Liver (tissue), 9 donors: ENCODE results near the gene AP5S1. TPM values are rescaled to one million over a fixed set of nuclear protein-coding genes. Genes with fewer than 3 reads are reported as not detected.

Experiments used
- DNase-seq: peaks from one replicate; pipeline ENCODE4 v3.0.0-alpha.2; 2017; ENCODE audit warnings: low spot score
- H3K27ac ChIP-seq, 2 donors: one replicate each; pipeline ENCODE4 v1.7.0; 2013; ENCODE audit warnings: inconsistent platforms in 2 of 2, low read length in 2 of 2, control low read depth in 1 of 2, low read depth in 1 of 2, mild to moderate bottlenecking in 1 of 2
- H3K27me3 ChIP-seq, 4 donors: one replicate each; pipeline versions ENCODE4 v1.6.1 to v1.7.0; 2013; ENCODE audit warnings: low read length in 3 of 4, inconsistent platforms in 1 of 4, mild to moderate bottlenecking in 1 of 4, moderate library complexity in 1 of 4; ENCODE audit not compliant: control insufficient read depth in 4 of 4, insufficient read depth in 4 of 4
- H3K36me3 ChIP-seq, 4 donors: one replicate each; pipeline versions ENCODE4 v1.6.1 to v1.7.0; 2013; ENCODE audit warnings: low read length in 3 of 4, mild to moderate bottlenecking in 3 of 4, low read depth in 1 of 4, moderate library complexity in 1 of 4; ENCODE audit not compliant: control insufficient read depth in 4 of 4, insufficient read depth in 3 of 4
- H3K4me1 ChIP-seq, 4 donors: one replicate each; pipeline versions ENCODE4 v1.6.1 to v1.7.0; 2013; ENCODE audit warnings: low read length in 3 of 4, mild to moderate bottlenecking in 3 of 4, moderate library complexity in 1 of 4; ENCODE audit not compliant: control insufficient read depth in 4 of 4, insufficient read depth in 4 of 4
- H3K4me3 ChIP-seq, 3 donors: one replicate each; pipeline versions ENCODE4 v1.6.1 to v1.7.0; 2013; ENCODE audit warnings: low read length in 3 of 3, control low read depth in 1 of 3, low read depth in 1 of 3, mild to moderate bottlenecking in 1 of 3
- H3K9ac ChIP-seq, 2 donors: one replicate each; pipeline ENCODE4 v1.7.0; 2013; ENCODE audit warnings: low read length in 2 of 2, mild to moderate bottlenecking in 2 of 2, moderate library complexity in 2 of 2, control low read depth in 1 of 2, low read depth in 1 of 2
- H3K9me3 ChIP-seq, 4 donors: one replicate each; pipeline versions ENCODE4 v1.6.1 to v1.7.0; 2013; ENCODE audit warnings: low read length in 3 of 4; ENCODE audit not compliant: control insufficient read depth in 4 of 4
- FOXA1 ChIP-seq: IDR thresholded peaks from 2 replicates; pipeline ENCODE4 v1.6.1; 2016; ENCODE audit warnings: antibody characterized with exemption
- FOXA2 ChIP-seq: IDR thresholded peaks from 2 replicates; pipeline ENCODE4 v1.6.1; 2016; ENCODE audit warnings: antibody characterized with exemption
- GABPA ChIP-seq, 2 donors: IDR thresholded peaks in 1 of 2; conservative IDR thresholded peaks in 1 of 2; 2 replicates each; pipeline ENCODE4 v1.6.1; 2016; ENCODE audit warnings: antibody characterized with exemption in 2 of 2, mild to moderate bottlenecking in 1 of 2, moderate library complexity in 1 of 2
- HNF4G ChIP-seq: IDR thresholded peaks from 2 replicates; pipeline ENCODE4 v1.6.1; 2016; ENCODE audit warnings: antibody characterized with exemption
- RAD21 ChIP-seq, 2 donors: IDR thresholded peaks; 2 replicates each; pipeline ENCODE4 v1.6.1; 2016; ENCODE audit warnings: antibody characterized with exemption in 2 of 2, mild to moderate bottlenecking in 2 of 2
- REST ChIP-seq: IDR thresholded peaks from 2 replicates; pipeline ENCODE4 v1.6.1; 2016; ENCODE audit warnings: antibody characterized with exemption, mild to moderate bottlenecking
- SP1 ChIP-seq: IDR thresholded peaks from 2 replicates; pipeline ENCODE4 v1.6.1; 2018; ENCODE audit warnings: antibody characterized with exemption, mild to moderate bottlenecking
- TAF1 ChIP-seq: conservative IDR thresholded peaks from 2 replicates; pipeline ENCODE4 v1.6.1; 2016; ENCODE audit warnings: antibody characterized with exemption, mild to moderate bottlenecking
- YY1 ChIP-seq: IDR thresholded peaks from 2 replicates; pipeline ENCODE4 v1.6.1; 2016; ENCODE audit warnings: antibody characterized with exemption, mild to moderate bottlenecking
- WGBS: extraction: QIAGEN DNeasy Blood & Tissue Kit; methylation state at CpG from one replicate; pipeline ENCODE4 v1.1.7; 2013; 5-methylcytosine and 5-hydroxymethylcytosine counted together
- polyA plus RNA-seq, 2 donors: library from polyadenylated mRNA; stranded (reverse) in 1 of 2; unstranded in 1 of 2; fragments of 200-250 nt in 1 of 2; fragments of >200 nt in 1 of 2; fragmentation: Nextera tagmentation in 1 of 2; extraction: Ambion mirVana in 1 of 2; gene quantifications; one replicate each; pipeline versions ENCODE4 v1.2.1 to v1.2.3, GENCODE V29; 2013 to 2015
- total RNA-seq, 2 donors: library from RNA; depleted of rRNA; stranded (reverse); fragments of >200 nt; gene quantifications; one replicate each; pipeline ENCODE4 v1.2.3, GENCODE V29; 2014
- TF ChIP-seq, protein P1 (sequence below): IDR thresholded peaks from 2 replicates; pipeline ENCODE4 v1.6.1; 2016; ENCODE audit warnings: antibody characterized with exemption
- TF ChIP-seq, protein P2 (sequence below): fragments of 150-350 bp; IDR thresholded peaks from 2 replicates; pipeline ENCODE4 v1.5.1; 2017; ENCODE audit warnings: improper control_type of control experiment, low read depth, low read length; ENCODE audit not compliant: missing input control
- donor health status: healthy.
- donor health status: healthy.
- donor health status: healthy.
- donor health status: healthy.
- donor health status: healthy.

AP5S1 gene
- total and polyA plus RNA-seq, 4 donors, result 9.1 to 14.5 (median 11.1) TPM

DNA sequence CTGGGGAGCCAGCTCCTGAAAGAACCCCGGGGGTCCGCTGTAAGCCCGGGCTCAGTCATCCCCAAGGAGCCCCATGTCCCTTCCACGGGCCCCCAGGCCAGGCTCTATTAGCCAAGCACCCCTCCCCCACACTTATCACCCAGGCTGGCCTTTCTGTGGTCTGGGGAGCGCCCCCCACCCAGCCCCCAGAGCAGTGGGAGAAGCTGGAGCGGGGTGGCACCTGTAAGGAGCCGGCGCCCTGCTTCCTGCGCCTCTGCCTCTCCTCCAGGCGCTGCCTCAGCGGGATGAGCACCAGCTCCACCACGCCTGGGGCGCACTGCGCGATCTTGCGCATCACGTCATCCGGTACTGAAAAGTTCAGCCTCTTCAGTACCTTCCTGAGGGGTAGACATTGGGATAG is 41.4 kb upstream of the AP5S1 start:
- H3K4me3 ChIP-seq, result no peak overlapping the region
- no peak for TF ChIP-seq GABPA (IDR thresholded peaks at IDR 0.05 in 1 of 2, conservative IDR thresholded peaks at IDR 0.05 in 1 of 2)
- no peaks in the 10 kb centered on the region for H3K9me3 ChIP-seq
- H3K36me3 ChIP-seq, result peaks cover 0 to 1% (median 0%) of the 10 kb centered on the region in 4 donors
- 26% methylated on average over 18 of the region's 18 CpGs for WGBS
- H3K9ac ChIP-seq, result no peak overlapping the region
- peaks cover 12 to 29% (median 22%) of the 10 kb centered on the region in 4 donors for H3K4me1 ChIP-seq
- no peaks in the 10 kb centered on the region for H3K27me3 ChIP-seq
- H3K27ac ChIP-seq, result no peak overlapping the region
- no peak for DNase-seq

GRCh38 chr20:3781153-3781910 is 39.0 kb upstream of the AP5S1 start, which contains the start of gene SPEF1:
Gene SPEF1 (minus strand): TSS chr20:3781448. CDS start chr20:3781287, 161 bp downstream.
- H3K9ac ChIP-seq, result no peak within 1 kb of the TSS
- TF ChIP-seq YY1 (peak; percentile 99), HNF4G (no peak), REST (no peak), FOXA2 (no peak), TAF1 (no peak), SP1 (peak; percentile 10), RAD21 (IDR thresholded peaks at IDR 0.05) (peak; percentile 76), FOXA1 (no peak)
- TF ChIP-seq, protein P1, sequence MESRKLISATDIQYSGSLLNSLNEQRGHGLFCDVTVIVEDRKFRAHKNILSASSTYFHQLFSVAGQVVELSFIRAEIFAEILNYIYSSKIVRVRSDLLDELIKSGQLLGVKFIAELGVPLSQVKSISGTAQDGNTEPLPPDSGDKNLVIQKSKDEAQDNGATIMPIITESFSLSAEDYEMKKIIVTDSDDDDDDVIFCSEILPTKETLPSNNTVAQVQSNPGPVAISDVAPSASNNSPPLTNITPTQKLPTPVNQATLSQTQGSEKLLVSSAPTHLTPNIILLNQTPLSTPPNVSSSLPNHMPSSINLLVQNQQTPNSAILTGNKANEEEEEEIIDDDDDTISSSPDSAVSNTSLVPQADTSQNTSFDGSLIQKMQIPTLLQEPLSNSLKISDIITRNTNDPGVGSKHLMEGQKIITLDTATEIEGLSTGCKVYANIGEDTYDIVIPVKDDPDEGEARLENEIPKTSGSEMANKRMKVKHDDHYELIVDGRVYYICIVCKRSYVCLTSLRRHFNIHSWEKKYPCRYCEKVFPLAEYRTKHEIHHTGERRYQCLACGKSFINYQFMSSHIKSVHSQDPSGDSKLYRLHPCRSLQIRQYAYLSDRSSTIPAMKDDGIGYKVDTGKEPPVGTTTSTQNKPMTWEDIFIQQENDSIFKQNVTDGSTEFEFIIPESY, result peak; percentile 76
- TF ChIP-seq, protein P2, sequence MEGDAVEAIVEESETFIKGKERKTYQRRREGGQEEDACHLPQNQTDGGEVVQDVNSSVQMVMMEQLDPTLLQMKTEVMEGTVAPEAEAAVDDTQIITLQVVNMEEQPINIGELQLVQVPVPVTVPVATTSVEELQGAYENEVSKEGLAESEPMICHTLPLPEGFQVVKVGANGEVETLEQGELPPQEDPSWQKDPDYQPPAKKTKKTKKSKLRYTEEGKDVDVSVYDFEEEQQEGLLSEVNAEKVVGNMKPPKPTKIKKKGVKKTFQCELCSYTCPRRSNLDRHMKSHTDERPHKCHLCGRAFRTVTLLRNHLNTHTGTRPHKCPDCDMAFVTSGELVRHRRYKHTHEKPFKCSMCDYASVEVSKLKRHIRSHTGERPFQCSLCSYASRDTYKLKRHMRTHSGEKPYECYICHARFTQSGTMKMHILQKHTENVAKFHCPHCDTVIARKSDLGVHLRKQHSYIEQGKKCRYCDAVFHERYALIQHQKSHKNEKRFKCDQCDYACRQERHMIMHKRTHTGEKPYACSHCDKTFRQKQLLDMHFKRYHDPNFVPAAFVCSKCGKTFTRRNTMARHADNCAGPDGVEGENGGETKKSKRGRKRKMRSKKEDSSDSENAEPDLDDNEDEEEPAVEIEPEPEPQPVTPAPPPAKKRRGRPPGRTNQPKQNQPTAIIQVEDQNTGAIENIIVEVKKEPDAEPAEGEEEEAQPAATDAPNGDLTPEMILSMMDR, result peak; percentile 42
- H3K4me3 ChIP-seq, result peak within 1 kb of the TSS in 2 of 3 donors; percentile 40 to 45
- H3K27me3 ChIP-seq, result no peaks in the 10 kb centered on the region
- H3K4me1 ChIP-seq, result peaks cover 20 to 49% (median 39%) of the 10 kb centered on the region in 4 donors
- H3K9me3 ChIP-seq, result no peaks in the 10 kb centered on the region
- DNase-seq, result peak; percentile 67
- H3K27ac ChIP-seq, result peak within 1 kb of the TSS in 1 of 2 donors; percentile 7
- H3K36me3 ChIP-seq, result peaks cover 0 to 5% (median 0%) of the 10 kb centered on the region in 4 donors
- WGBS, result 15% methylated on average over 28 of the region's 28 CpGs
